ENCODE results near the gene ZNF597.

DNA sequence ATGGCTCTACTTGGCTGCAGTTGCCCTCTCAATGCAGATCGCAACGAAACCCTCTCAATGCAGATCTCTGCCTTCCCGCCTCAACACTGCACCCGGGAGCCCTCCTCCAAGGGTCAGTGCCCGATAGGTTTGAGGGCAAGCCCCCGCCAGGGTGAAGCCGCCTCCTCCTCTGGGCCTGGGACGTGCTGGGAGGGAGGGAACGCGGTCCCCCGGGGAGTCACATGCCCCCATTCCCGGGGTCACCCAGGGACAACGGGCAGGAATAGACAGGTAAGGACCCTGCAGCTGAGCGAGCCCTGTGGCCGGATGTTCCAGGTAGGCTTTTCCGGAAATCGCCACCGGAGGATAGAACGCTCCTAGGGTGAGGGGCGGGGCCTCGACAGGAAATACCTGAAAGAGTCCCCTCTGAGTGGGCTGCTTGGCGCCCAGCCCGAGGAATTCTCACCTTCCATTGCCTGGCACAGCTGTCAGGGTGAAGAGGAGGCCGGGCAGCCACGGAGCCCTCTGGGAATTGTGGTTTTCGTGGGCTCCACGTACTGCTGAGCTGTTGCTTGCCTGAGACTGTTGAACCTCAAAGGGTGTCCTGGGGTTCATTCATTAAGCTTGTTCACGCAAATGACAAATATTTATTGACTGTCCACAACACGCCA lies 29.4 kb downstream of the ZNF597 start:
- TF ChIP-seq EZH2phosphoT487 (IDR thresholded peaks at IDR 0.05; ENCODE audit: borderline replicate concordance, low read length): no peak
- TF ChIP-seq, protein P1, sequence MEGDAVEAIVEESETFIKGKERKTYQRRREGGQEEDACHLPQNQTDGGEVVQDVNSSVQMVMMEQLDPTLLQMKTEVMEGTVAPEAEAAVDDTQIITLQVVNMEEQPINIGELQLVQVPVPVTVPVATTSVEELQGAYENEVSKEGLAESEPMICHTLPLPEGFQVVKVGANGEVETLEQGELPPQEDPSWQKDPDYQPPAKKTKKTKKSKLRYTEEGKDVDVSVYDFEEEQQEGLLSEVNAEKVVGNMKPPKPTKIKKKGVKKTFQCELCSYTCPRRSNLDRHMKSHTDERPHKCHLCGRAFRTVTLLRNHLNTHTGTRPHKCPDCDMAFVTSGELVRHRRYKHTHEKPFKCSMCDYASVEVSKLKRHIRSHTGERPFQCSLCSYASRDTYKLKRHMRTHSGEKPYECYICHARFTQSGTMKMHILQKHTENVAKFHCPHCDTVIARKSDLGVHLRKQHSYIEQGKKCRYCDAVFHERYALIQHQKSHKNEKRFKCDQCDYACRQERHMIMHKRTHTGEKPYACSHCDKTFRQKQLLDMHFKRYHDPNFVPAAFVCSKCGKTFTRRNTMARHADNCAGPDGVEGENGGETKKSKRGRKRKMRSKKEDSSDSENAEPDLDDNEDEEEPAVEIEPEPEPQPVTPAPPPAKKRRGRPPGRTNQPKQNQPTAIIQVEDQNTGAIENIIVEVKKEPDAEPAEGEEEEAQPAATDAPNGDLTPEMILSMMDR (IDR thresholded peaks at IDR 0.05; ENCODE audit: low read depth, low read length, poor library complexity, severe bottlenecking): no peak
